SKM-1 treated with dmso at 0.1 percent for 144 hours (cell line): ENCODE measurements around the gene RAD51B.
"Not testable (repeated sequence)": the region's sequence is repeated elsewhere in the genome, so short reads cannot be mapped to it uniquely, and the experiment has no call there.

Experiments used
- DNase-seq: peaks from one replicate; lab custom pipeline; 2025; ENCODE audit not compliant: unreplicated experiment; lab: John Stamatoyannopoulos, UW

Gene RAD51B

DNA sequence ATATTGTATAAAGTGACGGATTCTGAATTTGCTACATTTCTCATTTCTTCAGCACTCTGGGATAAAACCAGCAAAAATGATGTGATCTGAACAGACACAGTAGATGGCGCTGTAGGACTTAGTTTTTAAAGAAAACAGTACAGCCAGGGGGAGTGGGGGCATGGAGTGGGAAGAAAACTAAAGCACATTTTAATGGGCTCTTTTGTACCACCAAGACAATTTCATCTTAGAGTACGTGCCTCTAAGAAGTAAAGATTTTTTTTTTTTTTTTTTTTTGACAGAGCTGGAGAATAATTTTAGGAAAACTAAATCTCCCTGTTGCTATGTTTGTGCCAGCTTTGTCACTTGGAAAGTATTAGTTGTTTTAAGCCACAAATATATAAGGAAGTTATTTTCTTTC is 124.4 kb downstream of the RAD51B start:
- peak; percentile 2 for DNase-seq

DNA sequence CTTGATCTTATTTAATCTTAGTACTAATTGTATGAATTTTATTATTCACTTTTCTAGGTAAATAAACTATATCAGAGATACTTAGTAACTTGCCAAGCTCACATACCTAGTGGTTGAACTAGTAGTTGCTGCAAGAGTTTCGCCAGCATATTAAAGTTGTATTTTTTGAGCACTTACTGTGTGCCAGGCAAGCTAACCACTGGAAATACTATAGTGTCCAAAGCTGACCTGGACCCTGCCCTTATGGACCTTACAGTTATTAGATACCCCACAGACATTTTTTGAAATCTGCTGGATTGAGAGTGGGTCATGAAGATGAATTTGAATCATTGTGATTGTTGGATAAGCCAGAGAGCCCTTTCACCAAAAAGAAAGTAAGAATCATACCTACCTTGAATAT is 125.0 kb downstream of the RAD51B start:
- no peak for DNase-seq

DNA sequence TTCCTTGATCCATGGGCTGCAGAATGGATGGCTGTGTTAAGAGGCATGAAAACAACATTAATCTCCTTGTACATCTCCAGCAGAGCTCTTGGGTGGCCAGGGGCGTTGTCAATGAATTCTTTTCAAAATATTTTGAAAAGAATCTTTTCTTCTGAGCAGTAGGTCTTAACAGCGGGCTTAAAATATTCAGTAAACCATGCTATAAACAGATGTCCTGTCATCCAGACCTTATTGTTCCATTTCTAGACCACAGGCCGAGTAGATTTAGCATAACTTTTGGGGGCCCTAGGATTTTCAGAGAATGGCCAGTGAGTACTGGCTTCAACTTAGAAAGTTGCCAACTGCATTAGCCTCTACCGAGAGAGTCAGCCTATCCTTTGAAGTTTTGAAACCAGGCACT is 130.2 kb downstream of the RAD51B start:
- DNase-seq = no peak

DNA sequence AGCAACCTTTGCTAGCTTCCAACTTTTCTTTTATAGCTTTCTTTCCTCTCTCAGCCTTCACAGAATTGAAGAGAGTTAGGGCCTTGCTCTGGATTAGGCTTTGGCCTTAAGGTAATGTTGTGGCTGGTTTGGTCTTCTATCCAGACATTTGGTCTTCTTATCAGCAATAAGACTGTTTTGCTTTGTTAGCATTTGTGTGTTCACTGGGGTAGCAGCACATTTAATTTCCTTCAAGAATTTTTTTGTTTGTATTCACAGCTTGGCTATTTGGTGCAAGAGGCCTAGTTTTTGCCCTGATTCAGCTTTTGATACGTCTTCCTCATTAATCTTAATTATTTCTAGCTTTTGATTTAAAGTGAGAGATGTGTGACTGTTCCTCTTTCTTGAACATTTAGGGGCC is 130.8 kb downstream of the RAD51B start:
- DNase-seq = no peak

DNA sequence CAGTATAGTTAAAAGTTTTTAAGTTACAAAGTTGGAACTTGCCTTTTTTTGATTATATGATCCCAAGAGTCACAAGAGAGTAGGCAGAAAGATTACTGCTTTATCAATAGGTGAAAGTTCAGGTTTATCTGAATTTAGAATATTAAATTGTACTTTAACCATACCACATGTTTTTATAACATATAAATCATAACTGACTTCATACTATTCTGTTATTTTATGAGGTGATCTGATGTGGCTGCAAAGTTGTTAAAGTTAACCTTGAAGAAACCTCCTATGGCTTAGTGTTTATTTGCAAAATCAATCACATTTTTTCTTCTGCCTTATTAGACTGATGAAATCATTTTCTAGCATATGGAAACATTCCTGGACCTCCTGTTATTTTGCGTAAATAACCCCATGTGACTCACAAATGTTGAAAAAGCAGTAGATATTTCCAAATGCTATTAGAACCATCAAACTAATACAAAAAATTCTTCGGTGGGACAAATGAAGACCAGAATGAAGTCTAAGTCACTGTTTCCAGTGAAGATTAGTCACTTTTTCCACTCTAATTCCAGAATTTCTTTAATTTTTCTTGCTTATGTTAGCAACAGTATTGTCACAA is 132.1 kb downstream of the RAD51B start:
- no peak for DNase-seq

DNA sequence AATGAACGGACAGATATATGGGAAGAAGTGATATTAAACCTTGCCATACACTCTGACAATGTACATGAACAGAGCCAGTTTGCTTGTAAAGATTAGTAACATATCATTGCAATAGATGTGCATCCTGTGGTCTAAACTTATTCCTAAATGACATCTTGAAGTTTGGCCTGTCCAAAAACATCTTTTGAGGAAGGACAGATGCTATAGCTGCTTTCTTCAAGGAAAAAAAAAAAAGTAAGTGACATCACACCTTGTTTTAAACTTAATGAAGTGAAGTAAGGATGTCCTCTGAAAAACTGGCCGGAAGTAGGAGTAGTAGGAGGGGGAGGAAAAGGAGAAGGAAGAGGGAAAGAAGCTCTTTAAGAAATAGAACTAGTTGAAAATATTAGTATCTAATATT is 132.8 kb downstream of the RAD51B start:
- DNase-seq = no peak

DNA sequence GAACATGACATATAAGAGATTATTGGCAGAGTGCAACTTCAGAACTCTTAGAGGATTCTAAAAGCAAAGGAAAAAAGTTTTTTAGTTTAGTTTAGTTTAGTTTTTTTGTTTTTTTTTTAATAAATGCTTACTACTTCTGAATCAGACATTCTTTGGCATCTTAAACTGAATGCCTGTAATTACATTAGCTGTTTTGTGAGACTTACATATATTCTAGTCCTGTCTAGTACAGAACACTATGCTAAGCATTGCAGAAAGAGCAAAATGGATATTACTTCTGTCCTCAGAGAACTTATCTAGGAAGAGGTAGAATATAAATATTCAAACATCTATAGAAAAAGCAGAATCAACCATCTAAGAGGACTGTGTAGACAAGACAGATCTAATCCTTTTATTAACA is 133.2 kb downstream of the RAD51B start:
- DNase-seq = no peak

DNA sequence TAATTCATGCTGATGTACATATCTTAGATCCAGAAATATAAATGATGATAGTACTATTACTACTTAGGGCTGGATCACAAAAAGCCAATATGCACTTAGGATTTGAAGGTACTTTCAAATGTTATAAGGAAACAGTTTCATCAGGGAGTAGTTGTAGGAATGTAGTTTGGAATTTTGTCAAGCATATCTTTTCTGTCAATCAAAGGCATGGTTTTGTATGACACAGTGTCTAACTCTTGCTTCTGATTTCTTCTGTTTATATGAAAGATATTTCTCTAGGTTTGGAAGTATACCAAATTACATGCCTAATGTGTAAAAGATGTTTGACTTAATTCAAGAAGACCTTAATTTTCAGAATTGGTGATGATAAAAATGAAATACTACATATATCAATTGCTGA is 135.7 kb downstream of the RAD51B start:
- DNase-seq = no peak

DNA sequence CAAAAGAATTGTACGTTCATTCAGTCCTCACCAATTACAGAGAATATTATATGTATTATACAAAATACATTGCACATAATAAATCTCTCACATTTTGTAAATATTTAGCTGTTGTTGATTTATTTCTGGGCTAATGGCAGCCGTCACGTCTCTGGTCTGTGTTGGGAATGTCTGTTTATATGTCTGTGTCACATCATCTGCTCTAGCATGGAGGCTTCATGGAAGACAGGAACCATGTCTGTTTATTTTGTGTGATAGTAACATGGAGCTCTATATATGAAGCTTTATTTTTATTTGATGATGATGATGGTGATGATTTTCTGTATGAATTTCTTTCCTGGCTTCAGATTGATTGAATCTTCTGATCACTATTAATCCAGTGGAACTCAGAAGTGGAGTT is 138.4 kb downstream of the RAD51B start:
- no peak for DNase-seq

DNA sequence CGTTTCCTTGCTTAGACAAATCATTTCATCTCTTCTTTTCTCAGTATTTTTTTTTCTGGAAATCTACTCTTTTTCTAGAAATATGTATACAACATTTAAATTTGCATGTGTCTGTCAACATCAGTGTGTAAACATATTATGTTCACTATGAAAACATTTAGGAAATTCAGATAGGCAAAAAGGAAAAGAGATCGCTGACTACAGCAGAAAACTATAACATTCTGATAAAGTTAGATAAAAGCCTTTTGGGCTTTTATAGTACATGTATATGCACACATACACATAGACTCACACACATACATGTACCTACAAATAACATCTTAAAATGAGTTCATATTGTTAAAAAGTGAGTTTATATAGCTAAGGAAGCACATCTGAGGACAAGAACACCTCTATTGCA is 142.1 kb downstream of the RAD51B start:
- no peak for DNase-seq

DNA sequence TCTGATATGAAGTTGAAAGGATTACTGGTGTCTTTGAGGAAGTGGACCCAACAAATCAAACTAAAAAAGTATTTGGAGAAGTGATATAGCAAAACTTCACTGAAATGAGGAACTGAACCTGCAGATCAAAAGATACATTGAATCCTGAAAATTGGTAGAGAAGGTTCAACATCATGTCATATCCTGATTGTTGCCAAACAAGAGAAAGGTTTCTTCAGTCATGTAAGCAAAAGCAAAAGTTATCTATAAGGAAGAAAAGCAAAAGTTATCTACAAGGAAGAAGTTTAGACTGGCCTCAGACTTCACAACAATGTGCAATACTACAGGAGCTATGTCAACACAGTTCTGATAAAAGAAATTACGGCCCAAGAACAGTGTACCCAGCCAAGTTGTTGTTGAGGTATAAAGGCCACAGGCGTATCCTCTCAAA is 142.7 kb downstream of the RAD51B start:
- peak; percentile 68 for DNase-seq

DNA sequence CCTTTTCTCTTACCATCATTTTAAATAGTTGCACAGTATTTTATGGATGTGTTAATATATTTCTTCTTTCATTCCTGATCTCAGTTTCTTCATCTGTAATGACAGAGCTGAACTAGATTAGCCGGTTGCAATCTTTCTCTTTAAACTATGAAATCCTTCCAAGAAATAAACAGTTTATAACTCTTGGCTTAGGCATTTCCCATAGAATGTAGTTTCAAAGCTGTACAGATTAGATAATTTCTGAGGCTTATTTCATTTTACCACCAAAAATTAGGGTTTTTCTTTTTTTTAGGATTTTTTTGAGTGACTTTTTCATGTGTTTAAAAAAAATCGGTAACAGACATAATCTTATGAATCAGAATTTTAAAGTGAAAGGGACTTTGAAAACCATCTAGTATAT is 144.0 kb downstream of the RAD51B start:
- DNase-seq = no peak

DNA sequence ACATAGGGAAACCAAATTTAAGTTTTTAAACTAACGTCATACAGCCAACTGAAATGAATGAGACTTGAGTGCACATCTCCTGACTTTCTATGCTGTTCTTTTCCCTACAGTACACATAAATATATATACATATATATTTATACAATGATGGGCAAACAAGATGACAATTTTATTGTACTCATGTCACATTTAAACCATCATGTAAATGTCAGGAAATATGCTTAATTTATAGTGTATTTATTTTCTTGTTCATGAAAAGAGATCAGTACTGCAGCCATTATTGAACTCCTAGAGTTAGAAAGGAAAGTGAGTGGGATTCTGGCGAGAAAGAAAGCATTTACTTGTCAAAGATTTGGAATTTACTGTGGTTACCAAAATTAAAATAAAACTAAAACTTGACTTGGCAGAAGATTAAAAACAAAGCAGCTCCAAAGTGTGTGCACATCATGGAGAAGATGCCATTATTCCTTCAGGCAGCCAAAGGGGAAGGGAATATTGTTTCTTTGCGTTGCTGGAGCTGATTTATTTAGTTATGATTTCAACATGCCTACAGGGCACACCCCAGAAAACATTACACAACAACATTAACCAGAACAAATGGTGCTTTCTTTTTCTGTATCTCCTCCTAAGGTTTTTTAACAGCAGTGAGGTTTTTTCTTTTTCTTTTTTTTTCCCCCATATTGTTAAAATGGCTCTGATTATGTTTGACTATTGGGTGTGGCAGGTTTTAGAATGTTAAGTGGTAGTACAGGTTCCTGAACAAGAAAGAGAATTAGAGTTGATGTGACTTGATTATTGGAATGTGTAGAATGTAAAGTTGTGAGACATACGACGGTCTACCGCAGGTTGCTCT is 144.6 kb downstream of the RAD51B start:
- DNase-seq = no peak

DNA sequence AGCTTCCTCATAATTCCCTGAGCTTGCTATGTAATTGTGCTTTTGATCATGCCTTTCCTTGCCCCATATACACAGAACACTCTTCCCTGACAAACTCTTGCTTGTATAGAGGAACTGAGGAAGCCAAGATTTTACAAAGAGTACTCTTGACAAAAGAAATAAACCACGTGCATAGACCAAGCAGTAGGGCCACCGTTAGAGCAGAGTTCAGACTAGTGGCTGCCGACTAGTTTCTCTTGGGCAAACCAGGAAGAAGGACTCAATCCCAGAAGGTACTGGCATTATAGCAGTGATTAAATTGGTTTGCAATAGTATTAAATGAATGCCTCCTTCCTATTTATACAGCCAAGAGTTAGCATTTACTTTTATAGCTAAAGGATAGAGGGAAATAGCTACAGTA is 146.1 kb downstream of the RAD51B start:
- no peak for DNase-seq

DNA sequence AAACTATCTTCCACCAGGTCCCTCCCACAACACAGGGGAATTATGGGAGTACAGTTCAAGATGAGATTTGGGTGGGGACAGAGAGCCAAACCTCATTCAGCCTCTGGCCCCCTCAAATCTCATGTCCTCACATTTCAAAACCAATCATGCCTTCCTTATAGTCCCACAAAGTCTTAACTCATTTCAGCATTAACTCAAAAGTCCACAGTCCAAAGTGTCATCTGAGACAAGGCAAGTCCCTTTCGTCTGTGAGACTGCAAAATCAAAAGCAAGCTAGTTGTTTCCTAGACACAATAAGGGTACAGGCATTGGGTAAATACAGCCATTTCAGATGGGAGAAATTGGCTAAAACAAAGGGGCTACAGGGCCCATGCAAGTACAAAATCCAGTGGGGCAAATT is 147.6 kb downstream of the RAD51B start:
- no peak for DNase-seq

DNA sequence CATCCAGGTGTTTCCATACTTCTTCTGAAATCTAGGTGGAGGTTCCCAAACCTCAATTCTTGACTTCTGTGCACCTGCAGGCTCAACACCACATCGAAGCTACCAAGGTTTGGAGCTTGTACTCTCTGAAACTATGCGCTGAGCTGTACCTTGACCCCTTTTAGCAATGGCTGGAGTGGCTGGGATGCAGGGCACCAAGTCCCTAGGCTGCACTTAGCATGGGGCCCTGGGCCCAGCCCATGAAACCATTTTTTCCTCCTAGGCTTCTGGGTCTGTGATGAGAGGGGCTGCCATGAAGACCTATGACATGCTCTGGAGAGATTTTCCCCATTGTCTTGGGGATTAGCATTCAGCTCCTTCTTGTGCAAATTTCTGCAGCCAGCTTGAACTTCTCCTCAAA is 148.4 kb downstream of the RAD51B start:
- DNase-seq = not testable (repeated sequence)

DNA sequence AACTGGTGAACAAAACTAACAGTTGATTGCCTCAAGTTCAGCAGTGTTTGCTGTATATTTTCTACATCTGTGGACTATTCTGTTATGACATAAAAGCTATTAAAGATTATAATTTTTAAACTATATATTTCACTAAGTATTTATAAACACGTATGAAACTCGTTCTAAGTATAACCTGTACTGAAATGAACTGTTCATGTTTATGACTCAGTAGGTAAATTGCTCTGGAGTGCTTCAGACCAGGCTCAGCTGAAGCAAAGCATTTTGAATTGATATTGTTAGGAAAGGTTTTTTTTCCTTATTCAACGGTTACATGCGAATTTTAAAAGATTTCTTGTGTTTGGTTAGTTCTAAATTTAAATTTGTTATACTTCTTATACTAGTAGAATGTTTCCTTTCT is 151.3 kb downstream of the RAD51B start:
- no peak for DNase-seq

DNA sequence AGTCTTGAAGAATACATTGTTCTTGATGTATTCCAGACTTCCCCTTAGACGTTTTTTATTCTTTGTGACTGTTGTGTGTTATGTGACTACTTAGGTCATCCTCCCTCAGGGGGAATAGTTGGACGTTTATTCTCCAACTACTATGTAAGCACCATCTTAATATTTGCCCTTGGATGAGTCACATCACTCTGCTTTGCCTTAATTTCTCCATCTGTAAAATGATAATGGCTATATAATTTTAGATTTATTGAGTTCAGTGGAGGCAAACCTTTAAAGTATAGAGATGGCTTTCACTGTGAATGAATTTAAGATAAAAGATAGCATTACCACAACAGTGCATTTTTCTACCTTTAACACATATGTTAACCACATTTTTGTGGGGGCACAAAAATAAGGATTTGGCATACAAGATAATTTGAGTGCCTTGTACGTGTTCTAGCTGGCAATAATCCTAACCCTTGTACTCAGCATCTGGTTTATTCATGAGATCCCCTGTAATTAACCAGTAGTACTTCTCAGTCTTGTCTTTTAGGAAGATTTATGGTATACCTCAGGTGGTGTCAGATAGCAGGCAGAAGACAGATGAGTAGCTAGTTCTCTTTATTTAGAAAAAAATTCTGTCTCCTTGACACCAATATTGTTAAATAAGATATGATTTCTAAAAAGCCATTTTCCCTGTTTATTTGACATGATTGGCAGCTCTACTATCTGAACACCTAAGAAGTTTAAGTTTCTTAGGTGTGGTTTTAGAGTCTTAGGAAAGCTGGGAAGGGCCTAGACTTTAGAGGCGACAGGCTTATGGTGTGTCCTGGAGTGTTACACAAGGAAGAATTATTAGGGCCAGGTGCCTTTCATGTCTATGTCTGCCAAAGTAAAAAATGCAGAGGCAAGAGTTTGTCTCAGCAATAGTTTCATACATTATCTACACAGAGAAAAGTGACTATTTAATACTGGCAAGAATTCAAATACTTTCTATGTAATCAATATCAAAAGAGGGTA is 152.3 kb downstream of the RAD51B start:
- DNase-seq = no peak

DNA sequence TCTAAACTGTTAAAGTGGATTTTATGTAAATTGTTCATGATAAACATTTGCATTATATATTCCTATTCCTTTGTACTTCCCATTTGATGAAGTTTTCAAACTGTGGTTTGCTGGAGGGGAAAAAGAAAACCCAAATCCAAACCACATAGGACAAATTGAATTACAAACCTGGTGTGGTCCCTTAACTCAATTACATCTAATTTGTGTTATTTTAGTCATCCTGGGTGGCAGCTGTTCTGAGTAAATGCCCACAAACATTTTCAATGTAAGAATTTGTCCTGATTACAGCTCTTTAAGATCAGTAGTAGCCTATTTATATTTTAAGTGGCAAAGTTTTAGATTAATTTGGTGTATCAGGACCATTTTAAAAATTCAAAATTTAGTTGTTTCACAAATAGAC is 153.9 kb downstream of the RAD51B start:
- DNase-seq = no peak

DNA sequence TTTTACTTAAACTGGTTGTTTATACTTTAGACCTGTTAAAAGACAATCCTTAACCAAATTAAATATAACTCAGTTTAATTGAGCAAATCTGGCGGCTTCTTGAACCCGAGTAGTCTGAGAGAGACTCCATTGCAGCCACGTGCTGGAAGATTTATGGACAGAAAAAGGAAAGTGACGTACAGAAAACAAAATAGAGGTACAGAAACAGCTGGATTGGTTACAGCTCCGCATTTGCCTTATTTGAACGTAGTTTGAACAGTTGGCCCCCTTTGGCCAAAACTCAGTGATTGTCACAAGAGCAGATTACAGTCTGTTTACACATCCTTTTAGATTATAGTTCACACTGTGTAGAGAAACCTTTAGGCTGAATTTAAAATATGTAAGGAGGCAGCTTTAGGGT is 155.9 kb downstream of the RAD51B start:
- DNase-seq = no peak

DNA sequence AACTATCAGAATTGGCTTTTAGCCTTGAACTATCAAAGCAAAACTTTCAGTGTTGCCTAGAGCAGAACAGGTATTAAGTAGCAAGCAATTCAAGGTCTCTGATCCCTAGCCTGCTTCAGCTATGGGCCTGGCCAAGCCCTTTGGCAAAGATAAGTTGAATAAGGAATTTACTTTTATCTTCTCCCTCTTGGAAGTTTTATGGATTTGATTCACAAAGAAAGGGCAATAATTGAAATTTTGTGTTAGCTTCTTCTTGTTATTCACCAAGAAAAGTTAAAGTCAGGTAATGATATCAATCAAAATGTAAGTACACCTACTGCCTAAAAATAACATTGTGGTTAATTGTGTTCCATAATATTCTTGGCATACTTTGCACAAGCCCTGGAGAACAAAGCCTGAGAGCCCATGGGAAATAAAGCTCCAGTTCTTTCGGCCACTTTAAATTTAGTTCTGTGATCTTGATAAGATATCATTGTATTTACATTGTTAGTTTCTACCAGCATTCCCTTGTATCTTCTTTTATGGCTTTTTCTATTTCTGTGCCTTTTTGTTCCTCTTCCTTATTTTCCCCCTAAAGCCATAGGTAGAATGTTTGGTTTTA is 158.0 kb downstream of the RAD51B start:
- DNase-seq = no peak
